HepG2 (cell line): ENCODE measurements around the gene EMC9. TPM values are rescaled to one million over a fixed set of nuclear protein-coding genes. Genes with fewer than 3 reads are reported as not detected.

Source experiments
- SKI ChIP-seq: fragments of 450-650 bp; IDR thresholded peaks from one replicate; pipeline ENCODE4 v1.6.1; 2018; ENCODE audit warnings: mild to moderate bottlenecking; ENCODE audit not compliant: partially characterized antibody
- TCF12 ChIP-seq, 2 experiments: fragments of 450-650 bp in 1 of 2; sonication (generic) in 1 of 2; formaldehyde crosslinking in 1 of 2; IDR thresholded peaks; 2 replicates each; pipeline versions ENCODE4 v1.6.1 to v1.8.0; 2017 to 2022; ENCODE audit warnings: antibody characterized with exemption in 1 of 2, mild to moderate bottlenecking in 1 of 2, missing genetic modification reagents in 1 of 2, moderate library complexity in 1 of 2
- WIZ ChIP-seq: sonication (generic); formaldehyde crosslinking; IDR thresholded peaks from 2 replicates; pipeline ENCODE4 v1.5.1; 2020; ENCODE audit warnings: mild to moderate bottlenecking, missing genetic modification reagents
- XBP1 ChIP-seq: sonication (generic); formaldehyde crosslinking; IDR thresholded peaks from 2 replicates; pipeline ENCODE4 v1.5.0; 2020; ENCODE audit warnings: missing genetic modification reagents
- ZFYVE20 ChIP-seq: sonication (generic); formaldehyde crosslinking; IDR thresholded peaks from 2 replicates; pipeline ENCODE4 v1.8.0; 2023; ENCODE audit warnings: low read depth, mild to moderate bottlenecking, moderate library complexity, missing genetic modification reagents, borderline replicate concordance
- ZNF317 ChIP-seq: sonication (generic); formaldehyde crosslinking; IDR thresholded peaks from 2 replicates; pipeline ENCODE4 v1.5.0; 2020; ENCODE audit warnings: mild to moderate bottlenecking, missing genetic modification reagents
- ZNF431 ChIP-seq: sonication (generic); formaldehyde crosslinking; IDR thresholded peaks from 2 replicates; pipeline ENCODE4 v1.9.0; 2022; ENCODE audit warnings: missing genetic modification reagents, low read depth, mild to moderate bottlenecking, borderline replicate concordance
- ZNF777 ChIP-seq: sonication (generic); formaldehyde crosslinking; IDR thresholded peaks from 2 replicates; pipeline ENCODE4 v1.4.0; 2020; ENCODE audit warnings: missing genetic modification reagents
- polyA plus RNA-seq, 8 experiments: library from polyadenylated mRNA; depleted of rRNA in 3 of 8; stranded (reverse) in 7 of 8; unstranded in 1 of 8; fragments of >200 nt; fragmentation: Illumina TruSeq in 4 of 8; extraction: Trizol in 4 of 8; gene quantifications; 2 replicates each; pipeline versions ENCODE4 v1.2.1 to v1.2.3, GENCODE V29; 2011 to 2016; ENCODE audit warnings: low read depth in 4 of 8, missing spikeins in 1 of 8, mixed read lengths in 1 of 8; ENCODE audit not compliant: insufficient read depth in 1 of 8
- total RNA-seq, 5 experiments: library from RNA; depleted of rRNA; stranded (reverse); fragments of >200 nt; fragmentation: Illumina TruSeq; extraction: Trizol; gene quantifications; 2 replicates each; pipeline ENCODE4 v1.2.3, GENCODE V29; 2016; ENCODE audit warnings: low read depth in 1 of 5
- TF ChIP-seq, protein P1 (sequence below): IDR thresholded peaks from 2 replicates; pipeline ENCODE4 v1.6.1; 2018; ENCODE audit warnings: missing genetic modification reagents, mild to moderate bottlenecking, missing compliant biosample characterization
- TF ChIP-seq, protein P2 (sequence below): sonication (generic); formaldehyde crosslinking; IDR thresholded peaks from 2 replicates; pipeline ENCODE4 v1.8.0; 2022; ENCODE audit warnings: mild to moderate bottlenecking, missing genetic modification reagents, moderate library complexity
- TF ChIP-seq, protein P3 (sequence below): IDR thresholded peaks from 2 replicates; pipeline ENCODE4 v1.6.1; 2016; ENCODE audit warnings: low read depth, control low read depth
- TF ChIP-seq, protein P4 (sequence below): sonication (generic); formaldehyde crosslinking; IDR thresholded peaks from 2 replicates; pipeline ENCODE4 v1.5.1; 2020; ENCODE audit warnings: mild to moderate bottlenecking, missing genetic modification reagents
- TF ChIP-seq, protein P5 (sequence below): sonication (generic); formaldehyde crosslinking; IDR thresholded peaks from 2 replicates; pipeline ENCODE4 v1.4.0; 2020; ENCODE audit warnings: mild to moderate bottlenecking, missing genetic modification reagents
- TF ChIP-seq, protein P6 (sequence below): sonication (generic); formaldehyde crosslinking; IDR thresholded peaks from 2 replicates; pipeline ENCODE4 v1.4.0; 2020; ENCODE audit warnings: mild to moderate bottlenecking, missing genetic modification reagents
- TF ChIP-seq, protein P7 (sequence below): sonication (generic); formaldehyde crosslinking; IDR thresholded peaks from 2 replicates; pipeline ENCODE4 v1.5.1; 2020; ENCODE audit warnings: missing genetic modification reagents, mild to moderate bottlenecking, borderline replicate concordance
- TF ChIP-seq, protein P8 (sequence below): sonication (generic); formaldehyde crosslinking; IDR thresholded peaks from 2 replicates; pipeline ENCODE4 v1.4.0; 2020; ENCODE audit warnings: mild to moderate bottlenecking, missing genetic modification reagents

The EMC9 gene
- total and polyA plus RNA-seq, 2 of the 13 experiments (the other 11 are each of a cell fraction or from before 2014, with no cell fraction given) = 60.5 to 78.7 TPM

DNA sequence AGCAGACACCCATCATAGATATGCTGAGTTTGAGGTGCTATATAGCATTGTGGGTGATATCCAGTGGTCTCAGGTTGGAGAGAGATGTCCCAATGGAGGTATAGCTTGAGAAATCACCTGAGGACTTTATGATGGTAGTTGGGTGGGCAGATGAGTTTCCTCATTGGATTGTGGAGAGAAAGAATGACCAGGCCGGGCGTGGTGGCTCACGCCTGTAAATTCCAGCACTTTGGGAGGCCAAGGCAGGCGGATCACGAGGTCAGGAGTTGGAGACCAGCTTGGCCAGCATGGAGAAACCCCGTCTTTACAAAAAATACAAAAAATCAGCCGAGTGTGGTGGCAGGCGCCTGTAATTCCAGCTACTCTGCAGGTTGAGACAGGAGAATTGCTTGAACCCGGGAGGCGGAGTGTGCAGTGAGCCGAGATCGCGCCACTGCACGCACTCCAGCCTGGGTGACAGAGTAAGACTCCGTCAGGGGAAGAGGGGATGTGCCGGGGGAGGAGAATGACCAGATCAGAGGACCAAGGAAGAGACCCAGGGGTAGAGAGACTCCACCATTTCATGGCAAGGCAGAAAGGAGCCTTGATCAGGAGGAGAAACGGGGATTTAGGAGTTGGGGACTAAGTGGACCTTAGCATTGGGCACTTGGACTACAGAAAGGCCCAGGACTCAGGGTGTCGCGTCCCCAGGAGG lies 48.0 kb downstream of the EMC9 start (continued):
- TF ChIP-seq, protein P1, sequence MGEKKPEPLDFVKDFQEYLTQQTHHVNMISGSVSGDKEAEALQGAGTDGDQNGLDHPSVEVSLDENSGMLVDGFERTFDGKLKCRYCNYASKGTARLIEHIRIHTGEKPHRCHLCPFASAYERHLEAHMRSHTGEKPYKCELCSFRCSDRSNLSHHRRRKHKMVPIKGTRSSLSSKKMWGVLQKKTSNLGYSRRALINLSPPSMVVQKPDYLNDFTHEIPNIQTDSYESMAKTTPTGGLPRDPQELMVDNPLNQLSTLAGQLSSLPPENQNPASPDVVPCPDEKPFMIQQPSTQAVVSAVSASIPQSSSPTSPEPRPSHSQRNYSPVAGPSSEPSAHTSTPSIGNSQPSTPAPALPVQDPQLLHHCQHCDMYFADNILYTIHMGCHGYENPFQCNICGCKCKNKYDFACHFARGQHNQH (CRISPR knock-in tag) = no peak
- TF ChIP-seq, protein P2, sequence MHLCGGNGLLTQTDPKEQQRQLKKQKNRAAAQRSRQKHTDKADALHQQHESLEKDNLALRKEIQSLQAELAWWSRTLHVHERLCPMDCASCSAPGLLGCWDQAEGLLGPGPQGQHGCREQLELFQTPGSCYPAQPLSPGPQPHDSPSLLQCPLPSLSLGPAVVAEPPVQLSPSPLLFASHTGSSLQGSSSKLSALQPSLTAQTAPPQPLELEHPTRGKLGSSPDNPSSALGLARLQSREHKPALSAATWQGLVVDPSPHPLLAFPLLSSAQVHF (CRISPR knock-in tag) = no peak
- TF ChIP-seq, protein P3, sequence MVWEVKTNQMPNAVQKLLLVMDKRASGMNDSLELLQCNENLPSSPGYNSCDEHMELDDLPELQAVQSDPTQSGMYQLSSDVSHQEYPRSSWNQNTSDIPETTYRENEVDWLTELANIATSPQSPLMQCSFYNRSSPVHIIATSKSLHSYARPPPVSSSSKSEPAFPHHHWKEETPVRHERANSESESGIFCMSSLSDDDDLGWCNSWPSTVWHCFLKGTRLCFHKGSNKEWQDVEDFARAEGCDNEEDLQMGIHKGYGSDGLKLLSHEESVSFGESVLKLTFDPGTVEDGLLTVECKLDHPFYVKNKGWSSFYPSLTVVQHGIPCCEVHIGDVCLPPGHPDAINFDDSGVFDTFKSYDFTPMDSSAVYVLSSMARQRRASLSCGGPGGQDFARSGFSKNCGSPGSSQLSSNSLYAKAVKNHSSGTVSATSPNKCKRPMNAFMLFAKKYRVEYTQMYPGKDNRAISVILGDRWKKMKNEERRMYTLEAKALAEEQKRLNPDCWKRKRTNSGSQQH (CRISPR knock-in tag) = no peak
- TF ChIP-seq SKI (no peak), WIZ (CRISPR knock-in tag) (no peak; the same call in 1 of the 2 replicates), ZNF777 (CRISPR knock-in tag) (no peak; the same call in 1 of the 2 replicates), ZFYVE20 (CRISPR knock-in tag) (0 out of 2 replicates have a peak, but pooled peaks have one; percentile 40), ZNF317 (CRISPR knock-in tag) (no peak), TCF12 (IDR thresholded peaks at IDR 0.05) (no peak), TCF12 (CRISPR knock-in tag; IDR thresholded peaks at IDR 0.05) (no peak), XBP1 (CRISPR knock-in tag) (no peak), ZNF431 (no peak)
- TF ChIP-seq, protein P4, sequence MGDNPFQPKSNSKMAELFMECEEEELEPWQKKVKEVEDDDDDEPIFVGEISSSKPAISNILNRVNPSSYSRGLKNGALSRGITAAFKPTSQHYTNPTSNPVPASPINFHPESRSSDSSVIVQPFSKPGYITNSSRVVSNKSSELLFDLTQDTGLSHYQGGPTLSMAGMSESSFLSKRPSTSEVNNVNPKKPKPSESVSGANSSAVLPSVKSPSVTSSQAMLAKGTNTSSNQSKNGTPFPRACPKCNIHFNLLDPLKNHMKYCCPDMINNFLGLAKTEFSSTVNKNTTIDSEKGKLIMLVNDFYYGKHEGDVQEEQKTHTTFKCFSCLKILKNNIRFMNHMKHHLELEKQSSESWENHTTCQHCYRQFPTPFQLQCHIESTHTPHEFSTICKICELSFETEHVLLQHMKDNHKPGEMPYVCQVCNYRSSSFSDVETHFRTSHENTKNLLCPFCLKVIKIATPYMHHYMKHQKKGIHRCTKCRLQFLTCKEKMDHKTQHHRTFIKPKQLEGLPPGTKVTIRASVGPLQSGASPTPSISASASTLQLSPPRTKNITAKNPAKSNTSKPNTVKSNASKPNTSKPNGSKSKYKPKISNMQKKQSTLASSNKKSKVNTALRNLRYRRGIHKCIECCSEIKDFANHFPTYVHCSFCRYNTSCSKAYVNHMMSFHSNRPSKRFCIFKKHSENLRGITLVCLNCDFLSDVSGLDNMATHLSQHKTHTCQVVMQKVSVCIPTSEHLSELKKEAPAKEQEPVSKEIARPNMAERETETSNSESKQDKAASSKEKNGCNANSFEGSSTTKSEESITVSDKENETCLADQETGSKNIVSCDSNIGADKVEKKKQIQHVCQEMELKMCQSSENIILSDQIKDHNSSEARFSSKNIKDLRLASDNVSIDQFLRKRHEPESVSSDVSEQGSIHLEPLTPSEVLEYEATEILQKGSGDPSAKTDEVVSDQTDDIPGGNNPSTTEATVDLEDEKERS (CRISPR knock-in tag) = no peak
- TF ChIP-seq, protein P5, sequence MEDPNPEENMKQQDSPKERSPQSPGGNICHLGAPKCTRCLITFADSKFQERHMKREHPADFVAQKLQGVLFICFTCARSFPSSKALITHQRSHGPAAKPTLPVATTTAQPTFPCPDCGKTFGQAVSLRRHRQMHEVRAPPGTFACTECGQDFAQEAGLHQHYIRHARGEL (CRISPR knock-in tag) = 0 out of 2 replicates have a peak, but pooled peaks have one; percentile 34
- TF ChIP-seq, protein P6, sequence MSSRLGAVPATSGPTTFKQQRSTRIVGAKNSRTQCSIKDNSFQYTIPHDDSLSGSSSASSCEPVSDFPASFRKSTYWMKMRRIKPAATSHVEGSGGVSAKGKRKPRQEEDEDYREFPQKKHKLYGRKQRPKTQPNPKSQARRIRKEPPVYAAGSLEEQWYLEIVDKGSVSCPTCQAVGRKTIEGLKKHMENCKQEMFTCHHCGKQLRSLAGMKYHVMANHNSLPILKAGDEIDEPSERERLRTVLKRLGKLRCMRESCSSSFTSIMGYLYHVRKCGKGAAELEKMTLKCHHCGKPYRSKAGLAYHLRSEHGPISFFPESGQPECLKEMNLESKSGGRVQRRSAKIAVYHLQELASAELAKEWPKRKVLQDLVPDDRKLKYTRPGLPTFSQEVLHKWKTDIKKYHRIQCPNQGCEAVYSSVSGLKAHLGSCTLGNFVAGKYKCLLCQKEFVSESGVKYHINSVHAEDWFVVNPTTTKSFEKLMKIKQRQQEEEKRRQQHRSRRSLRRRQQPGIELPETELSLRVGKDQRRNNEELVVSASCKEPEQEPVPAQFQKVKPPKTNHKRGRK (CRISPR knock-in tag) = peak; percentile 86; the same call in 1 of the 2 replicates
- TF ChIP-seq, protein P7, sequence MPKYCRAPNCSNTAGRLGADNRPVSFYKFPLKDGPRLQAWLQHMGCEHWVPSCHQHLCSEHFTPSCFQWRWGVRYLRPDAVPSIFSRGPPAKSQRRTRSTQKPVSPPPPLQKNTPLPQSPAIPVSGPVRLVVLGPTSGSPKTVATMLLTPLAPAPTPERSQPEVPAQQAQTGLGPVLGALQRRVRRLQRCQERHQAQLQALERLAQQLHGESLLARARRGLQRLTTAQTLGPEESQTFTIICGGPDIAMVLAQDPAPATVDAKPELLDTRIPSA (CRISPR knock-in tag) = no peak
- TF ChIP-seq, protein P8, sequence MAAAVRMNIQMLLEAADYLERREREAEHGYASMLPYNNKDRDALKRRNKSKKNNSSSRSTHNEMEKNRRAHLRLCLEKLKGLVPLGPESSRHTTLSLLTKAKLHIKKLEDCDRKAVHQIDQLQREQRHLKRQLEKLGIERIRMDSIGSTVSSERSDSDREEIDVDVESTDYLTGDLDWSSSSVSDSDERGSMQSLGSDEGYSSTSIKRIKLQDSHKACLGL (CRISPR knock-in tag) = no peak
